B cell (primary cell): Measurements from ENCODE around the gene MYPOP.

Source experiments
- EZH2 ChIP-seq: IDR thresholded peaks from 2 replicates; pipeline ENCODE4 v1.6.1; 2012; ENCODE audit warnings: borderline replicate concordance, low read depth, mild to moderate bottlenecking, moderate library complexity, low read length; ENCODE audit not compliant: insufficient read depth, poor library complexity, severe bottlenecking
- TF ChIP-seq, protein P1 (sequence below): fragments of 200-600 bp; IDR thresholded peaks from one replicate; pipeline ENCODE4 v1.8.0; 2022; ENCODE audit warnings: antibody characterized with exemption, mild to moderate bottlenecking

DNA sequence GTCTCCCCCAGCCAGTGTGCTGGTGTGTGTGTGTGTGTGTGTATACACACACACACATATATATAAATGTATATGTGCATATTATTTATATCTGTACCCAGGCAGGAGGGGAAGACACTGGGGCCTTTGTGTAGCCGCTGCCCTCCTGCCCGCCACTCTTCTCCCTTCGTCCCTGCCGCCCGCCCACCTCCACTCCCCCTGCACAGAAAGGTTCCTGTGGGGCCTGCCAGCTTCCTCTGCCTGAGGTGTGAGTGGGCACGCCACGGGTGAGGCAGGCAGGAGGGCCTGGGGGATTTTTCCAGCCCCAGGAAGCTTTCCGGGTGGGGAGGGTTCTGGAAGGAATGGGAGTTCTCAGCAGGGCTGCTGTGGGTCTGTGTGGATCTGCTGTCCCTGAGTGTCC is 23.4 kb downstream of the MYPOP start:
- TF ChIP-seq, protein P1, sequence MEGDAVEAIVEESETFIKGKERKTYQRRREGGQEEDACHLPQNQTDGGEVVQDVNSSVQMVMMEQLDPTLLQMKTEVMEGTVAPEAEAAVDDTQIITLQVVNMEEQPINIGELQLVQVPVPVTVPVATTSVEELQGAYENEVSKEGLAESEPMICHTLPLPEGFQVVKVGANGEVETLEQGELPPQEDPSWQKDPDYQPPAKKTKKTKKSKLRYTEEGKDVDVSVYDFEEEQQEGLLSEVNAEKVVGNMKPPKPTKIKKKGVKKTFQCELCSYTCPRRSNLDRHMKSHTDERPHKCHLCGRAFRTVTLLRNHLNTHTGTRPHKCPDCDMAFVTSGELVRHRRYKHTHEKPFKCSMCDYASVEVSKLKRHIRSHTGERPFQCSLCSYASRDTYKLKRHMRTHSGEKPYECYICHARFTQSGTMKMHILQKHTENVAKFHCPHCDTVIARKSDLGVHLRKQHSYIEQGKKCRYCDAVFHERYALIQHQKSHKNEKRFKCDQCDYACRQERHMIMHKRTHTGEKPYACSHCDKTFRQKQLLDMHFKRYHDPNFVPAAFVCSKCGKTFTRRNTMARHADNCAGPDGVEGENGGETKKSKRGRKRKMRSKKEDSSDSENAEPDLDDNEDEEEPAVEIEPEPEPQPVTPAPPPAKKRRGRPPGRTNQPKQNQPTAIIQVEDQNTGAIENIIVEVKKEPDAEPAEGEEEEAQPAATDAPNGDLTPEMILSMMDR, result no peak
- TF ChIP-seq EZH2, result no peak
